SH-SY5Y (cell line): ENCODE data around the gene PKP3.

Experiments used
- GATA2 ChIP-seq: IDR thresholded peaks from 2 replicates; pipeline ENCODE4 v1.6.1; 2011; ENCODE audit warnings: mild to moderate bottlenecking, low read depth, low read length
- GATA3 ChIP-seq: IDR thresholded peaks from 2 replicates; pipeline ENCODE4 v1.6.1; 2011; ENCODE audit warnings: low read depth, mild to moderate bottlenecking, low read length, moderate library complexity

DNA sequence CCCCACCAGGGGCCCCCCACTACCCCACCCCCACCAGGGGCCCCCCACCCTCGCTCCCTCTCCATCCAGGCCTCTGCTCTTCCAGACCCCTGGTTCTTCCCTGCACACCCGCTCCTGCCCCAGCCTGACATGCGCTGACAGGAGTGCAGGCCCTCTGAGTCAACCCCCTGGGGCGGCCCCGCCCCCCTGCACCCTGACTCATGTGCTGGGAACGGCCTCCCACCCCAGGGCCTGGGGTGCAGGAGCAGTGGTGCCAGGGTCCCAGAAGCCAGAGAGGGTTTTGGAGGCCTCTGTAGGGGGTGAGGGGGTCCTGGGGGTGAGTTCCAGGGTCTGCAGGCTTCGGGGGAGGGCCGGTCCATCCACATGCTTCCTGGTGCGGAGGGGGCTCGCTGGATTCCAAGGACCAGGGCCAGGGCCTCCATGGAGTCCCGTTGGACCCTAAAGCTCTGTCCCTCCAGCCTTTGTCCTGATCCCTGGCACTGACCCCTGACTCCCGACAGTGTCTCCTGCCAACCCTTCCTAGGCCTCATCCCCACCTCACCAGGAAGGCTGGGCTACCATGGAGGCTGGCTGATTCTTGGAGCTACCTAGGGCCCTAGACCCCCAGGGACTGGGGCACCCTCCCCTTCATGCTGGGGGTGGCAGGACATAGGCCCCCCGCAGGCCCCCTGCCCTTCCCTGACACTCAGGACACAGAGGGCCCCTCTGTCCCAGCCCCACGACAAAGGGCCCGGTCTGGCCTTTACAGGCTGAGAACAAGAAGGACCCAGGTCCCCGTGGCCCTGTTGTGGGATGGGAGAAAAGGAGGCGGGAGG lies 583 bp upstream of the PKP3 start:
- no peak for TF ChIP-seq GATA2
- no peak for TF ChIP-seq GATA3
